HepG2 (cell line): ENCODE data around the gene NPHP1. TPM values are rescaled to one million over a fixed set of nuclear protein-coding genes. Genes with fewer than 3 reads are reported as not detected.

ENCODE experiments used
- CBX5 ChIP-seq: sonication (generic); formaldehyde crosslinking; IDR thresholded peaks from 2 replicates; pipeline ENCODE4 v1.4.0; 2020; ENCODE audit warnings: missing genetic modification reagents, borderline replicate concordance
- EP300 ChIP-seq, 3 experiments: sonication (generic) in 1 of 3; formaldehyde crosslinking in 1 of 3; IDR thresholded peaks; 2 replicates each; pipeline versions ENCODE4 v1.5.1 to v1.6.1; 2011 to 2020; ENCODE audit warnings: low read depth in 2 of 3, low read length in 2 of 3, borderline replicate concordance in 1 of 3, improper control_type of control experiment in 1 of 3, mild to moderate bottlenecking in 1 of 3, missing genetic modification reagents in 1 of 3, moderate library complexity in 1 of 3
- ERF ChIP-seq: IDR thresholded peaks from 2 replicates; pipeline ENCODE4 v1.6.1; 2018; ENCODE audit warnings: missing biosample characterization, missing genetic modification reagents
- FOXA3 ChIP-seq: IDR thresholded peaks from 2 replicates; pipeline ENCODE4 v1.6.1; 2016; ENCODE audit warnings: missing genetic modification reagents, missing compliant biosample characterization
- FOXP1 ChIP-seq, 2 experiments: fragments of 450-650 bp in 1 of 2; IDR thresholded peaks; 2 replicates each; pipeline ENCODE4 v1.6.1; 2017 to 2018; ENCODE audit warnings: antibody characterized with exemption in 1 of 2
- HDAC6 ChIP-seq: fragments of 200-600 bp; sonication (generic); IDR thresholded peaks from 2 replicates; pipeline ENCODE4 v1.7.0; 2017; ENCODE audit warnings: mild to moderate bottlenecking, antibody characterized with exemption, low read length, low read depth
- NR2F2 ChIP-seq: IDR thresholded peaks from 2 replicates; pipeline ENCODE4 v1.6.1; 2012; ENCODE audit warnings: low read depth, inconsistent platforms, borderline replicate concordance
- RCOR2 ChIP-seq: IDR thresholded peaks from 2 replicates; pipeline ENCODE4 v1.6.1; 2016; ENCODE audit warnings: missing biosample characterization, missing genetic modification reagents
- SALL1 ChIP-seq: sonication (generic); formaldehyde crosslinking; IDR thresholded peaks from 2 replicates; pipeline ENCODE4 v1.8.0; 2022; ENCODE audit warnings: mild to moderate bottlenecking, missing genetic modification reagents
- ZBTB34 ChIP-seq: sonication (generic); formaldehyde crosslinking; IDR thresholded peaks from 2 replicates; pipeline ENCODE4 v1.8.0; 2022; ENCODE audit warnings: mild to moderate bottlenecking, missing genetic modification reagents
- ZMYM3 ChIP-seq: sonication (generic); formaldehyde crosslinking; IDR thresholded peaks from 2 replicates; pipeline ENCODE4 v1.5.1; 2020; ENCODE audit warnings: mild to moderate bottlenecking, missing genetic modification reagents
- ZNF431 ChIP-seq: sonication (generic); formaldehyde crosslinking; IDR thresholded peaks from 2 replicates; pipeline ENCODE4 v1.9.0; 2022; ENCODE audit warnings: missing genetic modification reagents, low read depth, mild to moderate bottlenecking, borderline replicate concordance
- ZNF547 ChIP-seq: sonication (generic); formaldehyde crosslinking; IDR thresholded peaks from 2 replicates; pipeline ENCODE4 v1.5.1; 2020; ENCODE audit warnings: mild to moderate bottlenecking, missing genetic modification reagents
- ZNF724P ChIP-seq: sonication (generic); formaldehyde crosslinking; IDR thresholded peaks from 2 replicates; pipeline ENCODE4 v1.8.0; 2022; ENCODE audit warnings: missing genetic modification reagents, borderline replicate concordance
- ZNF776 ChIP-seq: sonication (generic); formaldehyde crosslinking; IDR thresholded peaks from 2 replicates; pipeline ENCODE4 v1.4.0; 2020; ENCODE audit warnings: mild to moderate bottlenecking, missing genetic modification reagents
- polyA plus RNA-seq, 8 experiments: library from polyadenylated mRNA; depleted of rRNA in 3 of 8; stranded (reverse) in 7 of 8; unstranded in 1 of 8; fragments of >200 nt; fragmentation: Illumina TruSeq in 4 of 8; extraction: Trizol in 4 of 8; gene quantifications; 2 replicates each; pipeline versions ENCODE4 v1.2.1 to v1.2.3, GENCODE V29; 2011 to 2016; ENCODE audit warnings: low read depth in 4 of 8, missing spikeins in 1 of 8, mixed read lengths in 1 of 8; ENCODE audit not compliant: insufficient read depth in 1 of 8
- total RNA-seq, 5 experiments: library from RNA; depleted of rRNA; stranded (reverse); fragments of >200 nt; fragmentation: Illumina TruSeq; extraction: Trizol; gene quantifications; 2 replicates each; pipeline ENCODE4 v1.2.3, GENCODE V29; 2016; ENCODE audit warnings: low read depth in 1 of 5
- TF ChIP-seq, protein P1 (sequence below): sonication (generic); formaldehyde crosslinking; IDR thresholded peaks from 2 replicates; pipeline ENCODE4 v1.5.1; 2020; ENCODE audit warnings: missing genetic modification reagents, mild to moderate bottlenecking, borderline replicate concordance
- TF ChIP-seq, protein P2 (sequence below): sonication (generic); formaldehyde crosslinking; IDR thresholded peaks from 2 replicates; pipeline ENCODE4 v1.5.1; 2020; ENCODE audit warnings: mild to moderate bottlenecking, missing genetic modification reagents
- TF ChIP-seq, protein P3 (sequence below): sonication (generic); formaldehyde crosslinking; IDR thresholded peaks from 2 replicates; pipeline ENCODE4 v1.5.0; 2020; ENCODE audit warnings: mild to moderate bottlenecking, missing genetic modification reagents
- TF ChIP-seq, protein P4 (sequence below): sonication (generic); formaldehyde crosslinking; IDR thresholded peaks from 2 replicates; pipeline ENCODE4 v1.4.0; 2020; ENCODE audit warnings: missing genetic modification reagents, low read depth, mild to moderate bottlenecking, borderline replicate concordance

NPHP1 gene
- total and polyA plus RNA-seq, 2 of the 13 experiments (the other 11 are each of a cell fraction or from before 2014, with no cell fraction given): 2.7 to 4.8 TPM

GRCh38 chr2:110146183-110146944 lies 58.4 kb downstream of the NPHP1 start (continued):
- TF ChIP-seq, protein P1, sequence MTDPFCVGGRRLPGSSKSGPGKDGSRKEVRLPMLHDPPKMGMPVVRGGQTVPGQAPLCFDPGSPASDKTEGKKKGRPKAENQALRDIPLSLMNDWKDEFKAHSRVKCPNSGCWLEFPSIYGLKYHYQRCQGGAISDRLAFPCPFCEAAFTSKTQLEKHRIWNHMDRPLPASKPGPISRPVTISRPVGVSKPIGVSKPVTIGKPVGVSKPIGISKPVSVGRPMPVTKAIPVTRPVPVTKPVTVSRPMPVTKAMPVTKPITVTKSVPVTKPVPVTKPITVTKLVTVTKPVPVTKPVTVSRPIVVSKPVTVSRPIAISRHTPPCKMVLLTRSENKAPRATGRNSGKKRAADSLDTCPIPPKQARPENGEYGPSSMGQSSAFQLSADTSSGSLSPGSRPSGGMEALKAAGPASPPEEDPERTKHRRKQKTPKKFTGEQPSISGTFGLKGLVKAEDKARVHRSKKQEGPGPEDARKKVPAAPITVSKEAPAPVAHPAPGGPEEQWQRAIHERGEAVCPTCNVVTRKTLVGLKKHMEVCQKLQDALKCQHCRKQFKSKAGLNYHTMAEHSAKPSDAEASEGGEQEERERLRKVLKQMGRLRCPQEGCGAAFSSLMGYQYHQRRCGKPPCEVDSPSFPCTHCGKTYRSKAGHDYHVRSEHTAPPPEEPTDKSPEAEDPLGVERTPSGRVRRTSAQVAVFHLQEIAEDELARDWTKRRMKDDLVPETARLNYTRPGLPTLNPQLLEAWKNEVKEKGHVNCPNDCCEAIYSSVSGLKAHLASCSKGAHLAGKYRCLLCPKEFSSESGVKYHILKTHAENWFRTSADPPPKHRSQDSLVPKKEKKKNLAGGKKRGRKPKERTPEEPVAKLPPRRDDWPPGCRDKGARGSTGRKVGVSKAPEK (CRISPR knock-in tag): no peak
- TF ChIP-seq SALL1 (CRISPR knock-in tag): peak; percentile 72; the same call in 1 of the 2 replicates
- TF ChIP-seq, protein P2, sequence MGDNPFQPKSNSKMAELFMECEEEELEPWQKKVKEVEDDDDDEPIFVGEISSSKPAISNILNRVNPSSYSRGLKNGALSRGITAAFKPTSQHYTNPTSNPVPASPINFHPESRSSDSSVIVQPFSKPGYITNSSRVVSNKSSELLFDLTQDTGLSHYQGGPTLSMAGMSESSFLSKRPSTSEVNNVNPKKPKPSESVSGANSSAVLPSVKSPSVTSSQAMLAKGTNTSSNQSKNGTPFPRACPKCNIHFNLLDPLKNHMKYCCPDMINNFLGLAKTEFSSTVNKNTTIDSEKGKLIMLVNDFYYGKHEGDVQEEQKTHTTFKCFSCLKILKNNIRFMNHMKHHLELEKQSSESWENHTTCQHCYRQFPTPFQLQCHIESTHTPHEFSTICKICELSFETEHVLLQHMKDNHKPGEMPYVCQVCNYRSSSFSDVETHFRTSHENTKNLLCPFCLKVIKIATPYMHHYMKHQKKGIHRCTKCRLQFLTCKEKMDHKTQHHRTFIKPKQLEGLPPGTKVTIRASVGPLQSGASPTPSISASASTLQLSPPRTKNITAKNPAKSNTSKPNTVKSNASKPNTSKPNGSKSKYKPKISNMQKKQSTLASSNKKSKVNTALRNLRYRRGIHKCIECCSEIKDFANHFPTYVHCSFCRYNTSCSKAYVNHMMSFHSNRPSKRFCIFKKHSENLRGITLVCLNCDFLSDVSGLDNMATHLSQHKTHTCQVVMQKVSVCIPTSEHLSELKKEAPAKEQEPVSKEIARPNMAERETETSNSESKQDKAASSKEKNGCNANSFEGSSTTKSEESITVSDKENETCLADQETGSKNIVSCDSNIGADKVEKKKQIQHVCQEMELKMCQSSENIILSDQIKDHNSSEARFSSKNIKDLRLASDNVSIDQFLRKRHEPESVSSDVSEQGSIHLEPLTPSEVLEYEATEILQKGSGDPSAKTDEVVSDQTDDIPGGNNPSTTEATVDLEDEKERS (CRISPR knock-in tag): peak; percentile 52; the same call in 1 of the 2 replicates
- no peak for TF ChIP-seq ZNF431
- TF ChIP-seq ZMYM3 (CRISPR knock-in tag): no peak
- TF ChIP-seq FOXA3: peak; percentile 82
- TF ChIP-seq ZNF776 (CRISPR knock-in tag): no peak
- TF ChIP-seq, protein P3, sequence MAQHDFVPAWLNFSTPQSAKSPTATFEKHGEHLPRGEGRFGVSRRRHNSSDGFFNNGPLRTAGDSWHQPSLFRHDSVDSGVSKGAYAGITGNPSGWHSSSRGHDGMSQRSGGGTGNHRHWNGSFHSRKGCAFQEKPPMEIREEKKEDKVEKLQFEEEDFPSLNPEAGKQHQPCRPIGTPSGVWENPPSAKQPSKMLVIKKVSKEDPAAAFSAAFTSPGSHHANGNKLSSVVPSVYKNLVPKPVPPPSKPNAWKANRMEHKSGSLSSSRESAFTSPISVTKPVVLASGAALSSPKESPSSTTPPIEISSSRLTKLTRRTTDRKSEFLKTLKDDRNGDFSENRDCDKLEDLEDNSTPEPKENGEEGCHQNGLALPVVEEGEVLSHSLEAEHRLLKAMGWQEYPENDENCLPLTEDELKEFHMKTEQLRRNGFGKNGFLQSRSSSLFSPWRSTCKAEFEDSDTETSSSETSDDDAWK (CRISPR knock-in tag): no peak
- peak; percentile 86 for TF ChIP-seq NR2F2
- TF ChIP-seq, protein P4, sequence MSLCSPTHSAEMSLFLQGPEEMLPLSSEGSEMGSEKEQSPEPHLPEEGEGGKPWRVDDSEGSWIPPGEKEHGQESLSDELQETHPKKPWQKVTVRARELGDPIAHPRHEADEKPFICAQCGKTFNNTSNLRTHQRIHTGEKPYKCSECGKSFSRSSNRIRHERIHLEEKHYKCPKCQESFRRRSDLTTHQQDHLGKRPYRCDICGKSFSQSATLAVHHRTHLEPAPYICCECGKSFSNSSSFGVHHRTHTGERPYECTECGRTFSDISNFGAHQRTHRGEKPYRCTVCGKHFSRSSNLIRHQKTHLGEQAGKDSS (CRISPR knock-in tag): no peak
- no peak for TF ChIP-seq FOXP1 (IDR thresholded peaks at IDR 0.05)
- peak; percentile 65; the same call in 1 of the 2 replicates for TF ChIP-seq FOXP1 (CRISPR knock-in tag; IDR thresholded peaks at IDR 0.05)
- TF ChIP-seq ERF: peak; percentile 69
- TF ChIP-seq EP300 (IDR thresholded peaks at IDR 0.05; ENCODE audit: low read depth in 2 of 2, low read length in 2 of 2): peak in 1 of 2 experiments; percentile 96; a peak in 3 of 4 replicates
- TF ChIP-seq EP300 (CRISPR knock-in tag; IDR thresholded peaks at IDR 0.05; ENCODE audit: borderline replicate concordance): peak; percentile 89
- TF ChIP-seq ZNF547: no peak
- TF ChIP-seq ZNF724P (CRISPR knock-in tag): no peak
- TF ChIP-seq RCOR2 (CRISPR knock-in tag): peak; percentile 72
- no peak for TF ChIP-seq ZBTB34 (CRISPR knock-in tag)
- TF ChIP-seq CBX5 (CRISPR knock-in tag): no peak
- no peak for TF ChIP-seq HDAC6
